ENCODE results near the gene CLIP1. TPM values are rescaled to one million over a fixed set of nuclear protein-coding genes. Genes with fewer than 3 reads are reported as not detected.

CLIP1 gene
- total and polyA plus RNA-seq, 2 of the 8 experiments (the other 6 are each of a cell fraction or from before 2014, with no cell fraction given): 19.0 to 27.6 TPM

GRCh38 chr12:122232691-122233090 is 189.8 kb downstream of the CLIP1 start:
- no peak overlapping the region for H3K18ac ChIP-seq (ENCODE audit: extremely low read depth, low read length)
- H3K79me1 ChIP-seq (ENCODE audit: low read depth, low read length): no peaks in the 10 kb centered on the region
- no peak overlapping the region for H2BK15ac ChIP-seq (ENCODE audit: low read length)
- no peak overlapping the region for H4K5ac ChIP-seq (ENCODE audit: insufficient read length, low read depth, low read length)
- H3K27me3 ChIP-seq (replicated peaks in 1 of 4; ENCODE audit: control insufficient read depth in 3 of 4, extremely low read depth in 1 of 4, insufficient read depth in 3 of 4, low read length in 3 of 4): no peaks in the 10 kb centered on the region
- no peaks in the 10 kb centered on the region for H3K9me3 ChIP-seq (ENCODE audit: insufficient read depth in 2 of 2, low read depth in 1 of 2, low read length in 1 of 2)
- CTCF ChIA-PET (ENCODE audit: partially characterized antibody): interaction anchor here (0.6 to 1.4 kb wide), 2 partner anchors 12 to 106 kb away, joined by 3 read pairs; no protein-coding TSS in a partner anchor
- H3K23me2 ChIP-seq (ENCODE audit: low read depth, low read length): no peaks in the 10 kb centered on the region
- H4K20me1 ChIP-seq (replicated peaks in 1 of 2; ENCODE audit: control insufficient read depth in 1 of 2, insufficient read depth in 2 of 2, low read length in 2 of 2): peaks cover 0 to 6% of the 10 kb centered on the region in 2 experiments
- H3K56ac ChIP-seq (replicated peaks; ENCODE audit: insufficient read length, low read depth, low read length): no peak overlapping the region
- POLR2A ChIA-PET (ENCODE audit: partially characterized antibody): interaction anchor here (0.6 to 1.7 kb wide), 4 partner anchors 9 to 124 kb away, joined by 3 to 5 read pairs (median 5); no protein-coding TSS in a partner anchor
- peaks cover 5 to 27% (median 14%) of the 10 kb centered on the region in 4 experiments for H3K36me3 ChIP-seq (ENCODE audit: control insufficient read depth in 2 of 4, insufficient read depth in 4 of 4, low read length in 3 of 4)
- H3K27ac ChIP-seq (ENCODE audit: low read depth, low read length): no peak overlapping the region
- H3K79me2 ChIP-seq (ENCODE audit: control insufficient read depth in 1 of 2, insufficient read depth in 2 of 2, low read length in 2 of 2): no peaks in the 10 kb centered on the region
- FAIRE-seq: no peak
- no peak overlapping the region for H3K9ac ChIP-seq (replicated peaks in 1 of 4; ENCODE audit: extremely low read depth in 1 of 4, low read depth in 3 of 4, low read length in 3 of 4)
- no peak overlapping the region for H4K91ac ChIP-seq (replicated peaks; ENCODE audit: insufficient read length, low read length)
- no peak overlapping the region for H2AFZ ChIP-seq (ENCODE audit: low read length)
- no peaks in the 10 kb centered on the region for H3K4me1 ChIP-seq (replicated peaks in 1 of 4; ENCODE audit: control insufficient read depth in 3 of 4, insufficient read depth in 4 of 4, low read length in 3 of 4)
- no peak overlapping the region for H3K4me2 ChIP-seq (ENCODE audit: insufficient read depth in 1 of 2, low read depth in 2 of 2, low read length in 2 of 2)
- no peak overlapping the region for H3K23ac ChIP-seq (ENCODE audit: insufficient read length)
- H2AK5ac ChIP-seq (ENCODE audit: low read depth, low read length): no peak overlapping the region
- TF ChIP-seq CHD2 (IDR thresholded peaks at IDR 0.05; ENCODE audit: low read length) (no peak), JUN (IDR thresholded peaks at IDR 0.05; ENCODE audit: low read depth, low read length) (no peak)
- no peak overlapping the region for H4K8ac ChIP-seq (ENCODE audit: extremely low read depth, insufficient read depth, low read length)
- H3K4me3 ChIP-seq (ENCODE audit: extremely low read depth in 1 of 4, insufficient read depth in 2 of 4, low read depth in 3 of 4, low read length in 4 of 4): no peak overlapping the region
- no peak overlapping the region for H3K14ac ChIP-seq (ENCODE audit: insufficient read length)
- no peak overlapping the region for H2BK5ac ChIP-seq (ENCODE audit: low read depth, low read length)
- no peak for DNase-seq (ENCODE audit: low read depth in 1 of 2, low spot score in 2 of 2)
- WGBS, 2 experiments (ENCODE audit: extremely low coverage in 1 of 2, insufficient coverage in 1 of 2, insufficient read length in 1 of 2, insufficient replicate concordance in 2 of 2, low coverage in 1 of 2, low lambda C conversion rate in 2 of 2, missing lambda C conversion rate in 1 of 2): 95% methylated on average over 10 of the region's 10 CpGs; no CpG with 5 or more reads in 1 of the 2 experiments
- no peak overlapping the region for H2BK12ac ChIP-seq (ENCODE audit: low read depth, low read length)
- H2BK20ac ChIP-seq (ENCODE audit: low read length): no peak overlapping the region
- no peak overlapping the region for H2BK120ac ChIP-seq (replicated peaks; ENCODE audit: low read depth, low read length)
- no peak overlapping the region for H3K4ac ChIP-seq (replicated peaks; ENCODE audit: insufficient read length, low read depth, low read length)

All from H1 (cell line).